HG03159 (cell line): ENCODE results near the gene NR1H2.
"Not testable (repeated sequence)": the region's sequence is repeated elsewhere in the genome, so short reads cannot be mapped to it uniquely, and the experiment has no call there.

ENCODE experiments used
- ATAC-seq: cut with Tn5 transposase; IDR thresholded peaks from one replicate; pipeline ENCODE4 v1.9.1; 2021; ENCODE audit warnings: mild to moderate bottlenecking, moderate library complexity; ENCODE audit not compliant: unreplicated experiment

NR1H2 gene

DNA sequence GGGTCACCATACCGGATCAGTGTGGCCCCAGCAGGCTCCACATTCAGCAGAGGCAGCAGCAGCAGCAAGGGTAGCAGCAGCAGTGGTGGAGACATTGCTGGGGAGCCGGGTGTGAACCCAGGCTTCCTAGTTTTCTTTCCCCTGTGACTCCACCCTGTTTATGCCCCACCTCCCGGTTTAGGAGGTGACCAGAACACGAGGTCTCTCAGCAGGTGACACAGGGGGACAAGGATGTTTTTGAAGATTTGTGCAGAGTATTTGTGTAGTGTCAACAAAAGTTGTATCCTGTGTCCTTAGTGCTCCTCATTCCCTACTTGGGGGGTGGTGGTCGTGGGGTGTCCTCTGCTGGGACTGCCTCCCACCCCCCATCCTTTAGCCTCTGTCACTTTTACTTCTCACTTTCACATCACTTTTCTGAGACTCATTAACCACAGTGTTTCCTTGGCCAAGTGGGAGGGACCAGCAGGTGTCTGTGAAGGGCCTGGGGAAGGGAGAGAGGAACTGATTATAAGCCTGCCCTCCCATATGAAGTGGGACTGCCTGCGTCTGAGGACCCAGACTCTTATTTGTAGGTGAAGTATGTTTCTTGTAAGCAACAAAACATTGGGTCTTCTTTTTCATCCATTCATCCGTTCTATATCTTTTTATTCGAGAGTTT lies 31.5 kb upstream of the NR1H2 start:
- peak; percentile 46 for ATAC-seq

GRCh38 chr19:50347089-50347581 lies 29.1 kb upstream of the NR1H2 start:
- peak; percentile 55 for ATAC-seq

DNA sequence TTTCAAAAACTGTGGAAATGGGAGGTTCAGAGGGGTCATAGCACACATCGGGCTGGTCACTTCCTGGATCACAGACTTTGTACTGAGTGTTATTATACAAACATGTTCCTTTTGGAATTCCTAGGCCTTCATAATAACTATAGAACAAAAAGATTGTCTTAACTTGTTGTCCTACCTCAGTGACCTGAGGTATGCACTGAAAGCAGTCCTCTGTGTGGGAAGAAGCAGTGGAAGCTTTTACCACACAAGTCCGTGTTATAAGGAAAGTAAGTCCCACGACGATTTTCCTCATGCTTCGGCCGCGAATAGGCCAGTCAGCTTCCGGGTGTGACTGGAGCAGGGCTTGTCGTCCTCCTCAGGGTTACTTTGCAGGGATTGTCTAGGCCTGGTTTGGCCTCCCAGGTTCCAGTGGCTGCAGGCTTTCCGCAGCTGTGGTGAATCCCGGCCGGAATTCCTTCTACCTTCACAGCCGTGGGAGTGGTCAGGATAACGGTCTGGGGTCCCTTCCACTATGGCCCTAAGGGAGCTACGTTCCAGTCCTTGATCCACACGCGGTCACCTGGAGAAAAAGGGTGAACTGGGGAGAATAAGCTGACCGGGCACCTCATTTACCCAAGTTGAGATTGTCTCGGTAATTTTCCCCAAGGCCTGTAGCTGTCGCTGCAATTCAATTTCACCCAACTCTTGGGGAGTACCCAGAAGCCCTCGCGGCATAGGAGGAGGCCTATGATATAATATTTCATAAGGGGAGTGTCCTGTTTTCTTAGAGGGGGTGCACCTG lies 26.8 kb upstream of the NR1H2 start:
- ATAC-seq, result no peak

GRCh38 chr19:50352242-50352641 lies 24.0 kb upstream of the NR1H2 start:
- ATAC-seq, result no peak

DNA sequence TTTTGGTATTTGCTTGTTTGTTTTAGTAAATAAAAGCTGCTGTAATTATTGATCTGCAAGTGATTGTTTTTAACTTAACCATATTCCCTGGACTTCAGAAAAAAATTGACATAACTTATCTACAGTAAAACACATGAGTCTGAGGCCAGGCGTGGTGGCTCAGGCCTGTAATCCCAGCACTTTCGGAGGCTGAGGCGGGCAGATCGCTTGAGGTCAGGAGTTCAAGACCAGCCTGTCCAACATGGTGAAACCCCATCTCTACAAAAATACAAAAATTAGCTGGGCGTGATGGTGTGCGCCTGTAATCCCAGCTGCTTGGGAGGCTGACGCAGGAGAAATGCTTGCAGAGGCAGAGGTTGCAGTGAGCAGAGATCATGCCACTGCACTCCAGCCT lies 22.8 kb upstream of the NR1H2 start:
- ATAC-seq, result not testable (repeated sequence)

- no peak for ATAC-seq
Observed at GRCh38 chr19:50356691-50357177, 19.5 kb upstream of the NR1H2 start.

DNA sequence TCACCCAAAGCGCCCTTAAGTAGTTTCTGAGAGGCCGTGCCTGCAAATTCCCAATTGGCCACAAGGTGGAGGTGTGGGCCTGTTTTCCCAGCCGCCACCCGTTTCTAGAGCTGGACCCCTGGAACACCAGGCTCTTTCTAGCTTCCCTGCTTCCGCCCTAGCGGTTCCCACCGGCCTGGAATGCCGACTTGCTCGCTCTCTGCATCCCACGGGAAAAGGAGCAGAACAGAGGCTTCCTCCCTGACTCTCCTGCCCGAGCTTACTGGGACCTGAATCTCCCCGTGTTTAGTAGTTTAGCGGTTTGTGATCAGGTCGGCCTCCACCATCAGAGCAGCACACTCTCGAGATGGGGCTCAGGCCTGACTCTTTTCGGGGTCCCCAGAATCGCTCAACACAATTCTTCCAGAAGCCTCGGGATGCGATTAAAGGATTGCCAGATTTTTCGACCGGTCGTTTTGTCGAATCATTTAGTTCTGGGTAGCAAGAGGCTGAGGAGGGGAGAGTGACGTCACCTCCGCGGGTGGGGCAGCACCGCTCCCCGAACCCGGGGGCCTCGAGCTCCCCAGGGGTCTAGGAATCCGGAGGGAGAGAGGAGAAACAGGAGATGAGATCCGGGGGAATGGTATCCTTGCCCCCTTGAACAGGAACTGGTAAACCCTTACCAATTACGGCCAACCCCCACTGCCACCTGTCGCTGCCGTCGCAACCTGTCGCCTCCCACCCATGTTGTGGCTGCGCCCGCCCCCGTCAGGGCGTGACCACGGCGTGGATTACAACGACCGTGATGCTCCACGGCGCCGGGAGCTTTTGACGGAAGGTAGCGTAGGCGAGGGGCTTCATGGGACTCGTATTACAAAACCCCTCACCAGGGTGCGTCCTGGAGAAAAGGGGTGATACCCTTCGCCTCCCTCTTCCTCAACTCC lies 18.8 kb upstream of the NR1H2 start:
- ATAC-seq, result peak; percentile 52

DNA sequence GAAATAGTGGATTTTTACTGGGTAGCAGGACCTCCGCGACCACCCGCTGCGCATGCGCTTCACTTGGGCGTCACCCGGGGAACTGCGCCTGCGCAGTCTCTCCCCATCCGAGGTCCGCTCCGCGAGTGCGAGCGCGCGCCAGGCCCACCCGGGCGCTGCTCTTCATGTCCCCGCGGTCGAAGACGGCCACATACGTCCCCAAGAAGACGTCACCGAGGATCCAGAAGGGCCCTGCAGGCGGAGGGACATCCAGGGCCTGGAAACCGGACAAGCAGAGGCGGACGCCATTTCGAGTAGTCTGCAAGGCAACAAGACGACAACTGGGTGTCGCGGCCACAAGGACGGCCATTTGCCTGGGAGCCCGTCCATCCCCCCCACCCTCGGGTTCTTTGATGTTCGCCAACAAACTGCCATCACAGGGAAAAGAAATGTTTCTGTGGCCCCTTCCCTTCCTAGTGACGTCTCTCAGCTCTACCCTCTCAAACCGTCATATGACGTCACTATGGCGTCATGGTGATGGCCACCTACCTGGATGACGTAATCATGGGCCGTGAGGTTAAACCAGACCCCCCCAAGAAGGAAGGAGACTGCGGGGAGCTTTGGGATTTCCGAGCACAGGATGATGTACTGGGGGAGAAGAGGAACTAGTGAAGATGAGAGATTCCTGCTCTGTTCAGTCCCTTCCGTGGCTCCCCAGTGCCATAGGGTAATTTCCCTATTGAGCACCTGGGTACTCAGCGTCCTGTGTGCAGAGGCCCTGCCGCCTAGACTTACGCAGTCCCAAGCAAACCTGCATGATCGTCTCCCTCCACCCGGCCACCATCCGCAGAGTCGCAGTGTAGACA lies 17.6 kb upstream of the NR1H2 start:
- ATAC-seq, result no peak

- ATAC-seq, result no peak
Observed at GRCh38 chr19:50359328-50359818, 16.9 kb upstream of the NR1H2 start.

- no peak for ATAC-seq
Observed at GRCh38 chr19:50361290-50362029, 14.8 kb upstream of the NR1H2 start.

DNA sequence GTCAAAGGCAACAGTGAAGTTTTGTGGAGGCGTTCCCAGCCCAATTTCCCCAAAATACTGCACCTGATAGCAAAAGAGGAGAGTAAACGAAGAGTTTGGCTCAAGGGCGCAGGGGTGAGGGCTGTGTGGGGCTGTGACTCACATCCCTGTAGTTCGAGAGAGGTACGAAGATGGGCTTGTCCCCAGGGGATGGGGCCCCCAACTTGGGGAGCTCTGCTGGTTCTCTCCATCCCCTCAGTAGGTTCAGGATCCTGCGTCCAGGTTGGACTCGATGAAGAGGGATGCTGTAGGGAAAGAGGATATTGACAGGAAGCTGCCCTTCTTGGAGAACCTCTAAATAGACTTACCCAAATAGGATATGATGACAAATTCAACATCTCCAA lies 14.2 kb upstream of the NR1H2 start:
- ATAC-seq, result no peak

DNA sequence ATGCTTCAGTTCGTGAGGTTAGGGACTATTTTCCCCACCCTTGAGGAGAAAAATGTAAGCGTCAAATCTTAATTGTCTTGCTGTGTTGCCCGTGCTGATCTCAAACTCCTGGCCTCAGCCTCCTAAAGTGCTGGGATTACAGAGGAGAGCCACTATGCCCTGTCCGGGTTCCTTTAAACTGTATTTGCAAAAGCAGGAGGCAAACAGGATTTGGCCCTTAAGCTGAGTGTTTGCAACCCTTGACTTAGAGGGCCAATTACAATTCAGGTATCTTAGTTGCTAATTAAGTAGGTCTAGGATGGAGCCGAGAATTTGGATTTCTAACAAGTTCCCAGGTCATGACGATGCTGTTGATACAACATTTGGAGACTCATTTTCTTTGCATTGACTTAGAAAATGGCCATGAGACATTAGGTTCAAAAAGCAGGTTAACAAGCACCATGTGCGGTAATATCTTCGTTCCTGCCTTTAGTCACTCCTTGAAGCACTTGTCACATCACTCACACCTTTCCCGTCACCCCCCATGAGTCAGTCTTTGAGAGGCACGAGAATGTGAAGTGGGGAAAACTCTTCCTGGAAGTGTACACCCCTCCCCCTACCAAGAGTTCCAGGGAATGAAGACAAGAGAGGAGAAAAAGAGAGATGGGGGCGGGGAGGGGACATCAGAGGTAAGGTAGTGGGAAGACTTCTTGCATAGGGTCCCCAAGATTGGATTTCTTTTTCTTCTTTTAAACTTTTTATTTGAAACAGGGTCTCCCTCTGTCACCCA lies 13.4 kb upstream of the NR1H2 start:
- ATAC-seq, result no peak

- no peak for ATAC-seq
Observed at GRCh38 chr19:50365434-50366306, 10.6 kb upstream of the NR1H2 start, which contains the start of gene NAPSA. Gene NAPSA (minus strand): TSS chr19:50365639. CDS start chr19:50365621, 18 bp downstream.

GRCh38 chr19:50368649-50369570 lies 7.3 kb upstream of the NR1H2 start:
- ATAC-seq, result no peak

DNA sequence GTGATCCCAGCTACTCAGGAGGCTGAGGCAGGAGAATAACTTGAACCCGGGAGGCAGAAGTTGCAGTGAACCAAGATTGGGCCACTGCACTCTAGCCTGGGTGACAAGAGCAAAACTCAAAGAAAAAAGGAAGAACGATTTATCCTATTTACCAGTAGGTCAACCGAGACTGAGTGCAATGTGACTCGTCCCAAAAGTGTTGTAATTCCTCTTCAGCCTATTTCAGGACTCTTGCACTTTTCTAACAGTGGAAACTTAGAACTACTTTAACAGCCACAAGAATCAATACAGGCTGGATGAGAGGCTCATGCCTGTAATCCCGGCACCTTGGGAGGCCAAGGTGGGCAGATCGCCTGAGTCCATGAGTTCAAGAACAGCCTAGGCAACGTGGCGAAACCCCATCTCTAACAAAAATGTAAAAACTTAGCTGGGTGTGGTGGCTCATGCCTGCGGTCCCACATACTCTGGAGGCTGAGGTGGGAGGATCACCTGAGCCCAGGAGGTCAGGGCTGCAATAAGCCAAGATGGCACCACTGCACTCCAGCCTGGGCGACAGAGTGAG lies 4.3 kb upstream of the NR1H2 start:
- ATAC-seq, result no peak

DNA sequence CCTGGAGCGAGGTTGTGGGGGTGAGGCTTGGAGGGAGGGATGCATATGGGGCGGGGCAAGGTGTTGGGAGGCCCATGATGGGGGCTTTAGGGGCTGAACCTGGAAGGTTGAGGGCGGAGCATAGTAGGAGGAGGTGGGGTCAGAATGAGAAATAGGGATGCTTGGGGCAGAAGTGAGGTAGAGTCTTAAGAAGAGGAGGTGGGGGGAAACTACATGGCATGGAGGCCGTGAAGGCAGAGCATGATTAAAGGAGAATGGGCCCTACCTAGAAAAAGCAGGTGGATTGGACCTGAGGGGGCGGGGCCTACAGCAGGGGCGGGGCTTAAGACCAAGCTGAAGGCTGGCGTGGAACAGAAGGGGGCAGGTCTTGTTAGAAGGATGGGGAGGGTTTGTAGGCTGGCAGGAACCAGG lies 799 bp downstream of the NR1H2 start:
- ATAC-seq, result no peak
